ENCODE data around the gene ARL14EP.

Gene ARL14EP

DNA sequence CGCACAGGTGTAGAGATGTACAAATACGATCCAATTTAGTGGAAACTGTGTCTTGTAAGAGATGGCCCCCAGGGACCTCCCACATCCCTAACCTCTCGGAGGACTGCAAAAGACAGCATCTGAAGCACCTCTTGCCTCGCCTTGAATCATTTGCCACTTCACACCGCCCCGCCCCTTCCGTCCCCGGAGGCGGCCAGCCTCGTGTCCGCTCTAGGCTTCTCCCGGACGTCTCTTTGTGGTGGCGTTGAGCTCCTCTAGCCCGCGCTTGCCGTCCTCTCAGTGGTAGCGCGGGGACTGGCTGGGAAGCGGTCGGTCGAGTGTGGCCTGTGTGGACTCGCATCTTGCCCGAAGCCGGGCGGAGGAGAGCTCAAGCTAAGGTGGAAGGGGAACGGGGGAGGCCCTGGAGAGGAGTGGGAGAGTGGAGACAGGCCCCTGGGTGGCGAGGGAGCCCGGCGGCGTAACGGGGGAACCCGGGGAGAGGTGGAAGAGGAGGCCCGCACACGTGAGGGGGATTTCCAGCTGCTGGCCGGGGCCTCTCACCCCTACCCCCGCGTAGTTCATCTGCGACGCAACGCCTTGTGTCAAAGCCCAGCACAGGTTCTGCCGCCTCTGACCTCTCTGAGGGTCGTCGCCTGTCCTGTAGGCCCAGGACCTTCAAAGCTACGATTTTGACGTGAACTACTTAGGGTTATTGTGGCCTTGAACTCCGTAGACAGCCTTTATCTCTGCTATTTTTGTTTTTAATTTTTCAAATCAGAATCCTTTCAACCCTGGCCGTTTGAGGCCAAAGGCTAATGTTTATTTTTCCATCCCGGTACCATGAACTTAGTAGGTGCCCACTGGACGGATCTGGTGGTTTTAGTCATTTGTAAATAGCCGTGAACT is at the start of gene ARL14EP:
TSS of gene ARL14EP (plus strand) at position 279 of the 885 bp plus-strand sequence. CDS start 7,845 bp downstream, outside the sequence.
- peak; percentile 74 to 82 for DNase-seq (ENCODE audit: low read depth in 2 of 2)

DNA sequence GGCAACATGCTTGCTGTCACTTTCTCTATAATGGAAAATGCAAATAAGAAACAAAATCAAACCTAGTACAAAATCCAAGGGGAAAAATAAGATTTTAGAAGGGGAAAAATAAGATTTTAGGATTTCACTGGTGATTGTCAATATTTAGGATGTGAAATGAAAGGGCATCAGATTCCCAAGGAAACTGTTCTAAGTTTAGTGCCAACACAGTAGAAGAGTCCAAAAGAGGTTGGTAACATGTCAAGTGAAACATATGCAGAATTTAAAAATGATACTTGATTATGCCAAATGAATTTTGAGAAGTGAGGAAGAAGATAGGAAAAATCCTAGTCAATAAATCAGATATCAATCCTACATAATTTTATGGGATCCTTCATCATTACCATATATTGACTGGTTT is 45.7 kb upstream of the ARL14EP start:
- no peak for DNase-seq (ENCODE audit: low read depth in 2 of 2)

DNA sequence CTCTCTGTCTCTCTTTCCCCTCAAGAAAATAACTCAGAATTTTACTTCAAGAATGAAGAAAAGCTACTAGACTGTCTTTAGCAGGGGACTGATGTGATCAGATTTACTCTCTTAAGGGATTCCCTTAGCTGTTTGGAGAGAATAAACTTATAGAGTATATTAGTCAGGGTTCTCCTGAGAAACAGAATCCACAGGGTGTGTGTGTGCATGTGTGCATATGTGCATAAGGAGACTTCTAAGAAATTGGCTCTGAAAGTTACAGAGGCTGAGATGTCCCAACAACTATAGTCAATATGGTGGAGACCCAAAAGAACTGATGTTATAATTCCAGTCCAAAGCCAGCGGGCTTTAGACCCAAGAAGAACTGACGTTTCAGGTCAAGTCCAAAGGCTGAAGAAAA is 43.1 kb upstream of the ARL14EP start:
- DNase-seq (ENCODE audit: low read depth in 2 of 2) = no peak

DNA sequence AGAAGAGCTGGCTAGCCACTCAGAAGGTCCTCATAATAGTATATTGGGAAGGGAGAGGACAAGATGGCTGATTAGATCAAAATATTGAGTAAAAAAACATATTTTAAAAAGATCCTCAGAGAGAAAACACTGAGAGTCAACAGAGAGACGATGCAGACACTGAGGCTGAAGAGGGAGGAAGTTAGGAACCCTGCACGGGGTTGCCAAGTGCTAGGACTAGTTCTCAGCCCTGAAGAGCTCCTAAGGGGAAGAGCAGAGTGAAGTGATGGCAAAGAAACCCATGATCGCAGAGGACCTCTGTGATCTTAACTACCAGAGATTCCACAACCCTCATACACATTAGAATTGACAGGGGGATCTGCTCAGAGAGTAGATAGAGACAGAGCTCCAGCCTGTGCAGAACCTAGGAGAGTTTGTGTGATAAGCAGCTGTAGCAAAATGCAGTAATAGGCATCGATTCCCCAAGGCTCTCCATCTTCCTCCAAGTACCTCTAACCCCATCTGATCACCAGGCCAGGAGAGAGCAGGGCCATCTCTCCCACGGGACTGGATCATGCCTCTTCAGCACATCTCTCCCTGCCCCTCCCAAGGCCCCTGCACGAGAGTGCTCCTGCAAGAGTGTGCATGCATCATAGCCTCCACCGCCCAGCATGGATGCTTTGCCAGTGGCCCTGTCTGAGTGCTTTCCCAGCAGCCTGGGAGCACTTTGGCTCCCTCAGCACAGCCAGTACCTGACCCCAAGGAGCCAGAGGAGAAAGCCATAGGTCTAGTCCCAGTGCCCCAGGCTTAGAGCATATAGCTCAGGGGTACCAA is 41.2 kb upstream of the ARL14EP start:
- no peak for DNase-seq (ENCODE audit: low read depth in 2 of 2)

DNA sequence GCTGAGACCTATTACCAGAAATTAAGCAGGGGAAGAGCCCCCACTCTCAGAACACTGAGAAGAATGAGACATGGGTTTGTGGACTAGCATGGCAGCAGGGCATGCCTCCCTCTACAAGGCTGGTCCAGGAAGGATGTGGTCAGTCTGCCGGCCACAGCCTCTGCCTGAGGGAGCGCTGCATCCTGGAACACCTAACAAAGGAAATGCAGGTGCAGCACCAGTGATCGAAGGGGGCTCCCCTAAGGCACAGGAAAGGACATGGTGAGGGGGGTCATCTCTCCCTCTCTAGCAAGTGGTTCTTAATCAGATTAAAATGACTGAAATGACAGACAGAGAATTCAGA is 40.6 kb upstream of the ARL14EP start:
- no peak for DNase-seq (ENCODE audit: low read depth in 2 of 2)

DNA sequence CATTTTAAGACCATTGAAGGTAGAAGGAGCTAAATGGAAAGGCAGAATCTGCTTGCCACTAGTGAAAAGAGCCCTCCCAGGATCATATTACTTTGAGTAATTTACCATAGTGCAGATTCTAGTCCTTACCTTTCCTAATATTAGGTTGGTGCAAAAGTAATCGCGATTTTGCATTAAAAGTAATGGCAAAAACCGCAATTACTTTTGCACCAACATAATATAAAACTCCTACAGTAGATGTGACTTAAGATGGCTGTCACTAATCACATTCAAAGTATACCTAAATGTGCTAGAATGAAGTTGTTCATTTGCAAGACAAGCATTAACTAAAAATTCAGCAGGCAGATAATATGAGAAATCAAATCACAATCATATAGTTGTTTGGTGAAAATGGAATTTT is 38.1 kb upstream of the ARL14EP start:
- DNase-seq (ENCODE audit: low read depth in 2 of 2) = no peak

DNA sequence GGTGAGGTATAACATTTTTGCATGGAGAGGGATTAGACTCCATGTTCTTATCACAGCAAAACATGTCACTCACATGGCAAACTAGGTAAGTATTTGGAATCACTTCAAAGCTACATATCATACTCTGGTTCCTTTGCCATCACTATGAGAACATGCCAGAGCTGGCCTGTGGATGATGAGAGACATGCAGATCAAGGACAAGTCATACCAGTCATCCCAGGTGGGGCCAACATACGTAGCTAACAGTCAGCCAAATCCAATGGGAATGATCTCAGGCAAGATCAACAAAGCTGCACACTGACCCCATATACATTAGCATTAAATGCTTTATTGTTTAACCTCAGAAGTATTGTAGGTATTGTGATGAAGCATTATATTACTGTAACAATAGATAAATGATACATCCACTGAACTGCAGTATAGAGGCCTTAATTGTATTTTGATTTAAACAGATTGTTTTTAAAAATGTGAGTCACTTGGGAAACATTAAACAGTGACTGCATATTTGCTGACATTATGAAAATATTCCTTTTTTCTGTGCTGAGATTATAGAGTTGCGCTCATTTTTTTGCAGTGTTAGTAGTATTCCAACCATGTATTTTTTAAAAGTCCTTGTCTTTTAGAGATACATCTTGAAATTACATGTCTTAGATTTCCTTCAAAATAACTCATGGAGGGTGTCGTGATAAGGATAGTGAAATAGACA is 37.3 kb upstream of the ARL14EP start:
- no peak for DNase-seq (ENCODE audit: low read depth in 2 of 2)

DNA sequence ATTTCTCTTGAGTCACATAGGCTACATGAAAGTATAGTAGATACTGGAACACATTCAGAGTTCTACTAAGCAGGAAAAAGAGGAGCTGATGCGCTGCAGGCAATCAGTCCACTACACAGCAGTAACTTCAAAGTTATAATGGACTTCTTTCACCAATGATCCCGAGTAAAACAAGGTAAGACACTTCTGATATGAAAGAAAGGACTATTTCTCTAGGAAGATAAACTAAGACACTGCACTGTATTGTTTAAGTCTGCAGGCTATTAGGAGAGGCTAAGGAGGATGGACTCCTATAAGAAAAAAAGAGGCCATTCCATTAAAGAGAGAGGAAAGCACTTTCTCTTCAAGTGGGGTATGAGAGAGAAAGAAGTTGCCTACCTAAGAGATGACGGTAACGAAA is 31.6 kb upstream of the ARL14EP start:
- DNase-seq (ENCODE audit: low read depth in 2 of 2) = no peak

DNA sequence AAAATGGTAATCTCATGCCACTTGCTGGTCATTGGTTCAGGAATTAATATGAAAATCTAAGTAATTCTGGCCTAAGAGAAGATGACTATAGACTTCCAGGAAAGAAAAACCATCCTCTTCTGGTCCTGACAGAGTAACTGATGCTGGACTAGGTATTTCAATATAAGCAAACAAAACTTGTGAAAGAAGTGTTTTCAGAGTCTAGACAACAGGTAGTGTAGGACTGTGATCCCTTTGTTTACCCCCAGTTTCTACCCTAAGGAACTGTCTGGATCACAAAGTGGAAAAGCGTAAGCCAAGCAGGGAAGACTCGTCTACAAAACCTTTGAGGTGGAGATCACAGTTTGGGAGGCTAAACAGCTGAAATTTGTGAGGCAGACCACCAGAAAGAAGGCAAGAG is 30.4 kb upstream of the ARL14EP start:
- DNase-seq (ENCODE audit: low read depth in 2 of 2) = no peak

DNA sequence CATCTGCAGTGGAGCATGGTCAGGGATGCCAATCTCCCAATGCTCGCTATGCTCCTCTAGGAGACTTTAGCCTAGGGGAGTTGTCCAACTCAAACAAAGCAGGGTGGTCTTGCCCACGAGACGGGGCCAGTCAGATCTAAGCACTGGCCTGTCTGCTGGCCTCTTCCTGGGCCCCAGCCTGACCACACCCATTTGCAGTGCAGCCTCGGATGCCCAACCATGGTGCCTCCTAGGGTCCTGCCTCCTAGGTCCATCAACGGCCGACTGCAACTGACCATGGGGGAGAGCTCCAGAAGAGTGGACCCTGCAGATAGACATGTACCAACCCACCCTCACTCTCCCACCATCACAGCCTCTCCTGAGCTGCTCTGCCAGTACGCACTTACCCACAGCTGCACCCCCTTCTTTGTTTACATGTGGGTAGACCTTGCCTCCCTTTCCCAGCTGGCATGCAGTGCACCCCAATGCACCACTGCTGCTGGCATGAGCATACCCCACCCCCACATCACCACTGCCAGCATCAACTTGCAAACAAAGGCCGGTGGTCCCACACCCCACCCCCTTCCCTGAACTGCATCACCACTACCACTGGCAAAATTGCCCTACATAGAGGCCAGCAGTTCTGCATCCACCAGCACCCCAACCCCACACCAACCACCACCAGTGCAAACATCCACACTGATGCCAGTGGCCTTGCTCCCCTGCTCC is 27.6 kb upstream of the ARL14EP start:
- no peak for DNase-seq (ENCODE audit: low read depth in 2 of 2)

DNA sequence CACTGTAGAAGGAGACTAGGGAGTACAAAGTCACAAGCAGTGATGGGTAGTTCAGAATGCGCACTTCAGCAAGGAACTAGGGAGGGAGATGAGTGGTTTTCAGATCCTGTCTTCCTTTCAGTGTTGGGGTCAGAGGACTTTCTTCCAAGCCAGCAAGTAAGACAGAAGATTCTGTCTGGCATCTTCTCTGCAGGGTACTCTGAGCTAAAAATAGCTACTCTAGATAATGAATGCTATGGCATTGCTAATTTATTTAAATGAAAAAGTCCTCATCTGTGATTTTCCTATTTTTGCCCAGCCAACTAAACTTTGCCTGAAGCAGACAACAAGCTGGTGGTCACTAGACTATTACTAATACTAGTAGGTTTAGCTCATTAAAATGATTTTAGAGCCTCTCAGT is 18.3 kb upstream of the ARL14EP start:
- no peak for DNase-seq (ENCODE audit: low read depth in 2 of 2)

DNA sequence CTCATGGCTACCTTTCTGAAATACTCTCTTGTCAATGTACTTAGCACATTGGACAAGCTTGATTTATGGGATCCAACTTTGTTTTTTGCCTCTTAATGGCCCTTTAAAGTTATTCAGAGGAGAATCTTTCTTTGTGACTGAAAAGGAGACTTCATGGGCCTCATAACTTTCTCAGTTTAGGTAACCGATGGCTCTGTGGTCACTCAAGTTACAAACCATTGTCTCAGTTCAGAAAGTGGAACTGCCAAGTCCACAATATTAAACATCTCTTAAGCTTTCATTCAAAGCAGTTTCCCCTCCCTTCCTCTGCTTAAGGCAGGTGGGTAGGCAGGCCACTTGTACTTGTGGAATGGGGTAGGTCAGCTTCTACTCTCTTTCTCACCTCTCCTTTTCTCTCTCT is 12.3 kb upstream of the ARL14EP start:
- DNase-seq (ENCODE audit: low read depth in 2 of 2) = no peak

DNA sequence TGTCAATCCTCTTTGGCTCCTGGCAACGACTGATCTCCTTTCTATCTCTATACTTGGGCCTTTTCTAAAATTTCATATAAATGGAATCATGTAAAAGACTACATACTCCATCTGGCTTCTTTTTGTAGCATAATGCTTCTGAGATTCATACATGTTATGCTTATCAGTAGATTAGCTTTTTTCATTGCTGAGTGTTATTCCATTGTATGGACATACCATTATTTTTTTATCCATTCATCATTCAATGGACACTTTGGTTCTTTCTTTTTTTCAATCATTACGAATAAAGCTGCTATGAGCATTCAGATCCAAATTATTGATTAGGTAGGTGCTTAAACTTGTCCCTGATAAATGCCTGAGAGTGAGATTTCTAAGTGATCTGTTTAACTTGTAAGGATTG is 11.7 kb upstream of the ARL14EP start:
- no peak for DNase-seq (ENCODE audit: low read depth in 2 of 2)

DNA sequence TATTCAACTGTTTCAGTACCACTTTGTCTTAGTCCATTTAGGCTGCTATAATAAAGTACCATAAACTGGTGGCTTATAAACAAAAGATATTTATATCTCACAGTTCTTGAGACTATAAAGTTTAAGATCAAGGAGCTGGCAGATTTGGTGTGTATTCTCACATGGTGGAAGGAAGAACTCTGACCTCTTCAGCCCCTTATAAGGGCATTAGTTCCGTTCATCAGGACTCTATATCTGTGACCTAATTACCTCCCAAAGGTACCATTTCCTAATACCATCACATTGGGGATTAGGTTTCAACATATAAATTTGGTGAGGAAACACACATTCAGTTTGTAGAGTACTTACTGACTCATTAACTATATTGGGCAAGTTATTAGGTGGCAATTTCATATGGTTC is 10.7 kb upstream of the ARL14EP start:
- no peak for DNase-seq (ENCODE audit: low read depth in 2 of 2)

DNA sequence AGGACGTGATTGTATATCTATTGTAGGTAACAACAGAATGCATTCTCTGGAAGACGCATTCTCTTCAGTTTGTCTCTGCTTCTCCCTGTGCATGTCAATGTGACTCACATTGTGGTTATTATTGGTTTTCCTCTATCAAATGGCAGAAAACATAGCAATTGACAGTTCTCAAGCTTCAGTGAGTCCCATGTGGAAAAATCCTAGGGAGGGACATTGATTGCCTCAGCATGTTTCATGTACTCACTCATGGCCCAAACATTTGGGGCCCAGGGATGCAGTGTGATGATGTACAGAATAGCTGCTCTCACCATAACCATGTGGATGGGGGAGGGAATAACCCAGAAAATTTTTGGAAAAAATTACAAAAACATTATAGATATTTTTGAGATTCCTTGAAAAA is 9.3 kb upstream of the ARL14EP start:
- no peak for DNase-seq (ENCODE audit: low read depth in 2 of 2)

DNA sequence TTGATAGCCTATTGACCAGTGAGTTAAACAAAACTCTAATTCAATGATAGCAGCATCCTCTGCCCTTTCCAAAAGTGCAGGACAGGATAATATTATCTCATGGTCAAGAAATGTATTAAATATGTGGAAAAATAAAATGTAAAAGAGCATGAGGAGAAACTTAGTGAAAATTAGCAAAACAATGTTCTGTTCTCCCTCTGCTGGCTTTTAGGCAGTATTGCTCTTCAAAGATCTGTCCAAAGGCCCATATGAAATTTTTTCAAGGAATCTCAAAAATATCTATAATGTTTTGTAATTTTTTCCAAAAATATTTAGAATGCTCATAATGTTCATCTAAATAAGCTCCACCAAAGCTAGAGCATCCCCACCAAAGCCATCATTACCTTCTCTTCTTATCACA is 8.3 kb upstream of the ARL14EP start:
- no peak for DNase-seq (ENCODE audit: low read depth in 2 of 2)

DNA sequence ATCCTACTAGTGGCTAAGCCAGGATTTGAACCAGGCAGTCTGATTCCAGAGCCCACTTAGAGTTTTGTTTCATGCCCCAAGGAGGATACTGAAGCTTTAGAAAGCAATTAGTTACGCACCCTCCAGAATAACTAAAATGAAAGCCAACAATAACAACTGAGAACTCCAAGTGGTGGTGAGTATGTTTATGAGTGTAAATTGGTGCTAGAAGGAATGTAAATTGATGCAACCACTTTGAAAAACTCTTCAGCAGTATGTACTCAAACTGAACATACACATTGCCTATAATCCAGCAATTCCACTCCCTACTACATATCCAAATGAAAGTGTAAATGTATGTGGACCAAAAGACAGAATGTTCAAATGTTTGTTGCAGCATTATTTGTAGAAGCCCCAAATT is 6.7 kb upstream of the ARL14EP start:
- no peak for DNase-seq (ENCODE audit: low read depth in 2 of 2)

DNA sequence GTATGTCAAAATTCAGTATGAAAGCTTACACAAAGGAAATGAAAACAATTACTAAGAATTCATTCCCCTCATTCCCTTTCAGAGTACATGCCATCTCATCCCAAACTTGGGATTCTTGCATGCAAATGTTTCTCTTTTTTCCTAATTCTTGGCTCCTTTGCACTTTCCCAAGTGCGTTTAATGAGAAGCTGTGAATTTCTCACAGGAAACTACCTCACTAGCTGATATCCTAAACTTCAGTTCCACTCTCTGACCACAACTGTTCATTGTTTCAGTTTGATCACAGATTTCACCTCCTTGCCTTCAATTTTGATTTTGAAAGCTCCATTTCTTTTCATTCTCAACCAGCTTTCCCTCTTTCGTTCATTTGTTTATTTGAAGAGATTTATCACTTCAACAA is 5.9 kb upstream of the ARL14EP start:
- no peak for DNase-seq (ENCODE audit: low read depth in 2 of 2)

DNA sequence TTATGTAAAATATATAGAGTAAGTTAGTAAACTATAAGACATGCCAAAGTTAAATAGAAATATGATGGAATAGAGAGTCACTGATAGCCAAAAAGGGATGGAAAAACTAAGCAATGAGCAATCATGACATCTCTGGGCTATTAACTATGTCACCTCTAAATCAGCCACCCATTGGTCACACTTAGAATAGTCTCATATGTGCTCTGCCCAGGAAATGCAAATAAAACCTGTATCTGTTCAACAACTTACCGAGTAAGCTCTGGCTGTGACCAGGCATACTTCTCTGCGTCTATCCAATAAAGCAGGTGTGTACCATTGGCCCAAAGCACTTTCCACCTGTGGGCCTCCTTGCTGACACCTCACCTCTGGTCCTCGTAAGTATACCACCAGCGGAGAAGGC is 1.6 kb upstream of the ARL14EP start:
- no peak for DNase-seq (ENCODE audit: low read depth in 2 of 2)

DNA sequence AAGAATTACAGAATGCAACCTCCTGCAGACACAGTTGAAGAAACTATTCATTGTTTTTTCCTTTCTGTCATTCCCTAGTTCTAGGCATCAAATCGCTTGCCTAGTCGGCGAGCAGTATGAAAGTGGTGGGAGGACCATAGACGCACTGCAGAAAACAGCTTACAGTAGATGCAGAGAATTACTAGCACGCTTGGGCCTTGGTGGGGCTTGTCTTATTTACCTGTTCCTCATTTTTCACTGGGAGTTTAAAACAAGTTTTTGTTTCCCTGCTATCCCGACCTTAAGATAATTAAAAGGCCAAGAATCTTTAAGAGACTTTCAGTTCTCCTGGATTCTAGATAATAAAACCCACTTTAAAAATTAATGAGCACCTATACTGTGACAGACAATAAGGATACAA is 713 bp upstream of the ARL14EP start:
- DNase-seq (ENCODE audit: low read depth in 2 of 2) = no peak

DNA sequence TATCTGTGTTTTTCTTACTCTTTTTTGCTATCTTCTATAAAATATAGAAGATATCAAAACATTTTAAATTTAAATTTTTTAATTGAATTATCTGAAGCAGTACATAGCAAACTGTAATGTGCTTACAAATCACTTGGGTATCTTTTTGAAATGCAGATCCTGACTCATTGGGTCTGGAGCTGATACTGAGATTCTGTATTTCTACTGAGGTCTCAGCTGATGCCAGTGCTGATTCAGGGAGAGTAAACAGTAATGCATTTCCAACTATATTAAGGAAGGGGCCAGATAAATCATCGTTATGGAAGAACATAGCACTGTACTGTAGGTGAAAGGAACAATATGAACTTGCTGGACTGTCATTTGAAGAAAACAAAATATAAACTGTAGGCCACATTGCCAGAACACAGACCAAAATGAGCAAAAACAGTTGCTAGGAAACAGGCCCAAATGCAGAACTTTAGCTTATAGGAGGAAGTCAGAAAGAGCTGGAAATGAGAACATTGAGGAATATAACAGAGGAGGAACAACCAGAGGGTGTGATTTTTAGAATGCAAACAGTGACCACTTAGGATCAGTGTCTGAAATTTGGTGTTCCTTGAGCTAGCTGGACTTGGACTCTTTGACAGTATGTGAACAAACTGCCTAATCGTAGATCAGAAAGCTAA is 3.3 kb downstream of the ARL14EP start:
- no peak for DNase-seq (ENCODE audit: low read depth in 2 of 2)
